ENCODE results near the gene CSNK2A1. TPM values are rescaled to one million over a fixed set of nuclear protein-coding genes. Genes with fewer than 3 reads are reported as not detected.

Gene CSNK2A1
- total RNA-seq, 2 donors from 2014 or later, result 141 to 145 TPM

Other genes starting within 250 kb of the CSNK2A1 start
- 10 to 100 TPM; 16.0 to 16.6 TPM for gene ZCCHC3, start 246.2 kb downstream of the CSNK2A1 start, total RNA-seq
- 1 to 10 TPM; 4.0 to 6.5 TPM for gene SOX12, start 218.2 kb downstream of the CSNK2A1 start, total RNA-seq
- gene NRSN2, start 196.7 kb downstream of the CSNK2A1 start, total RNA-seq, result 1 to 10 TPM; 4.3 to 5.2 TPM
- 10 to 100 TPM; 13.4 to 20.0 TPM for gene TRIB3, start 163.0 kb downstream of the CSNK2A1 start, total RNA-seq
- gene RBCK1, start 135.5 kb downstream of the CSNK2A1 start, total RNA-seq, result 10 to 100 TPM; 81.9 to 84.0 TPM
- 10 to 100 TPM; 20.5 to 21.9 TPM for gene TBC1D20, start 81.3 kb downstream of the CSNK2A1 start, total RNA-seq
- gene TCF15, start 66.5 kb upstream of the CSNK2A1 start, total RNA-seq, result not detected
- 10 to 100 TPM; 14.6 to 24.6 TPM for gene SRXN1, start 109.4 kb upstream of the CSNK2A1 start, total RNA-seq
- gene SCRT2, start 132.0 kb upstream of the CSNK2A1 start, total RNA-seq, result not detected
- not detected for gene SLC52A3, start 224.7 kb upstream of the CSNK2A1 start, total RNA-seq